ENCODE data around the gene ATP8A2.

GRCh38 chr13:25687471-25688225 lies 315.9 kb downstream of the ATP8A2 start:
- TF ChIP-seq CTCF (IDR thresholded peaks at IDR 0.05): no peak
- TF ChIP-seq POLR2AphosphoS5 (IDR thresholded peaks at IDR 0.05; ENCODE audit: low read depth, low read length): no peak
- TF ChIP-seq SIN3A (IDR thresholded peaks at IDR 0.05; ENCODE audit: borderline replicate concordance, insufficient read depth, low read depth, low read length): no peak
- no peak for TF ChIP-seq REST (IDR thresholded peaks at IDR 0.05; ENCODE audit: insufficient read depth in 1 of 2, low read depth in 2 of 2, low read length in 1 of 2)
- TF ChIP-seq TCF7L2 (IDR thresholded peaks at IDR 0.05; ENCODE audit: low read depth, low read length): no peak

All from Panc1 (cell line).